Prostate gland (tissue), 2 donors: ENCODE results near the gene STARD5. TPM values are rescaled to one million over a fixed set of nuclear protein-coding genes. Genes with fewer than 3 reads are reported as not detected.

Experiments used
- DNase-seq: peaks from one replicate; pipeline ENCODE4 v3.0.0-alpha.2; 2019; ENCODE audit warnings: low spot score
- H3K27ac ChIP-seq, 2 donors: fragments of 200-600 bp; sonication (generic); 2 replicates each; pipeline ENCODE4 v1.5.1; 2017 to 2019
- H3K27me3 ChIP-seq: fragments of 200-600 bp; sonication (generic); replicated peaks from 2 replicates; pipeline ENCODE4 v1.5.1; 2019; ENCODE audit not compliant: insufficient read depth
- H3K36me3 ChIP-seq, 2 donors: fragments of 200-600 bp; sonication (generic); 1 replicate in 1 of 2; 2 replicates in 1 of 2; pipeline versions ENCODE4 v1.5.1 to v1.8.1; 2017 to 2019
- H3K4me1 ChIP-seq: fragments of 200-600 bp; sonication (generic); replicated peaks from 2 replicates; pipeline ENCODE4 v1.5.1; 2019
- H3K4me3 ChIP-seq, 2 donors: fragments of 200-600 bp; sonication (generic); 2 replicates each; pipeline ENCODE4 v1.5.1; 2017 to 2019
- H3K9me3 ChIP-seq: fragments of 200-600 bp; sonication (generic); 2 replicates; pipeline ENCODE4 v1.5.1; 2017
- CTCF ChIP-seq, 4 experiments: fragments of 200-600 bp in 2 of 4; fragments of 450-650 bp in 2 of 4; sonication (generic) in 2 of 4; IDR thresholded peaks; 1 replicate in 3 of 4; 2 replicates in 1 of 4; pipeline ENCODE4 v1.5.1; 2016 to 2019; ENCODE audit warnings: antibody characterized with exemption in 4 of 4, mild to moderate bottlenecking in 2 of 4, moderate library complexity in 2 of 4
- POLR2A ChIP-seq: fragments of 450-650 bp; IDR thresholded peaks from one replicate; pipeline ENCODE4 v1.6.1; 2016; ENCODE audit warnings: antibody characterized with exemption, mild to moderate bottlenecking
- POLR2AphosphoS5 ChIP-seq: sonication (generic); formaldehyde crosslinking; IDR thresholded peaks from one replicate; pipeline ENCODE4 v1.6.1; 2017; ENCODE audit warnings: antibody characterized with exemption
- WGBS: methylation state at CpG from one replicate; pipeline ENCODE4 v1.1.5; 2018; 5-methylcytosine and 5-hydroxymethylcytosine counted together
- intact Hi-C: fragments of 100-400 bp; cut with DNase I; formaldehyde crosslinking; loops from one replicate; pipeline ENCODE4 v1.14.2; 2022
- total RNA-seq, 2 donors: library from RNA; depleted of rRNA; stranded (reverse); fragments of >200 nt; gene quantifications; one replicate each; pipeline ENCODE4 v1.1.0, GENCODE V29; 2016

The STARD5 gene
- total RNA-seq, 2 donors from 2014 or later, result 19.6 to 23.2 TPM

GRCh38 chr15:81326466-81327212 is 2.7 kb upstream of the STARD5 start:
- no peak overlapping the region for H3K27ac ChIP-seq
- H3K27me3 ChIP-seq, result no peaks in the 10 kb centered on the region
- no peak for DNase-seq

DNA sequence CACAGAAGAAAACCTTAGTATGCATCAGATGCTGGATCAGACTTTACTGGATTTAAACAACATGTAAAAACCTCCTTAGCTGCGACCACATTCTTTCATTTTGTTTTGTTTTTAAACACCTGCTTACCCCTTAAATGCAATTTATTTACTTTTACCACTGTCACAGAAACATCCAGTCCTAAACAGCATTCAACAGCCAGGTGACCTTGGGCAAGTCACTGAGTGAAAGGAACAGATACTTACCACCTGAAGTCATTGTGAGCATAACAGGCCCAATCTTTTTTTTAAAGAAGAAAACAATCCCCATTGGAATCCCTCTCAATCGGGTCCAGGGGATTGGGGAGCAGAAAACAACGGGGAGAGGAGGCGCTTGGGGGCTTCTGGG is 390 bp downstream of the STARD5 start:
- intact Hi-C loops, result no loop called here
- WGBS, result 15% methylated on average over 4 of the region's 4 CpGs
- Histone ChIP-seq H3K4me1 (no peaks in the 10 kb centered on the region), H3K36me3 (no peaks in the 10 kb centered on the region), H3K9me3 (no peaks in the 10 kb centered on the region), H3K27ac (peak overlapping the region; percentile 61 to 78), H3K27me3 (no peaks in the 10 kb centered on the region), H3K4me3 (peak overlapping the region; percentile 54 to 60)
- TF ChIP-seq POLR2AphosphoS5 (no peak), POLR2A (no peak), CTCF (IDR thresholded peaks at IDR 0.05) (no peak)
- DNase-seq, result no peak

More at GRCh38 chr15:81326466-81327212, 2.7 kb upstream of the STARD5 start:
- Histone ChIP-seq H3K4me3 (no peak overlapping the region), H3K36me3 (no peaks in the 10 kb centered on the region), H3K9me3 (no peaks in the 10 kb centered on the region), H3K4me1 (no peaks in the 10 kb centered on the region)
- TF ChIP-seq POLR2A, result no peak
- intact Hi-C loops, result no loop called here
- WGBS, result 86% methylated on average over 7 of the region's 7 CpGs

GRCh38 chr15:81322676-81323253 is 1.2 kb downstream of the STARD5 start:
- no peak for TF ChIP-seq CTCF (IDR thresholded peaks at IDR 0.05)
- TF ChIP-seq POLR2AphosphoS5, result peak; percentile 21
- TF ChIP-seq POLR2A, result no peak
- Histone ChIP-seq H3K9me3 (no peaks in the 10 kb centered on the region), H3K4me3 (peak overlapping the region; percentile 7 to 19), H3K27me3 (no peaks in the 10 kb centered on the region), H3K27ac (peak overlapping the region; percentile 11 to 21), H3K4me1 (no peaks in the 10 kb centered on the region), H3K36me3 (no peaks in the 10 kb centered on the region)
- DNase-seq, result no peak
- intact Hi-C loops, result no loop called here
- 43% methylated on average over 6 of the region's 6 CpGs for WGBS

DNA sequence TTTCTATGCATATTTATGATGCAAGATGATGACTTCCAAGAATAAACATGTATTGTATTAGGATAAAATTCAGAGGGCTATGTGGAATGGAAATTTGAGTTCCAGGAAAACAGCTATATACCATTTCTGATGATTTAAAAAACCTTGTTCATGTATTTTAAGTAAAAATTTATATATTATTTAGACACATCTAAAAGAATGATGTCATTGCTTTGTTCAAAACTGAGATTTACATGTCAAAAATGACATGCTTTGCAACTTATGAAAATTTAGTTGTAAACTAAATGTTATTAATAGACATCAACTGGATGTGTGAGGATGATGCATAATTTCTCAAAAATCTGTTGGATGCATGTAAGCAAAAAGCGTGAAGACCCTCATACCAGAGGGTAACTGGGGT is 2.3 kb downstream of the STARD5 start:
- TF ChIP-seq POLR2A (no peak), CTCF (IDR thresholded peaks at IDR 0.05) (no peak), POLR2AphosphoS5 (no peak)
- intact Hi-C loops, result no loop called here
- Histone ChIP-seq H3K27me3 (no peaks in the 10 kb centered on the region), H3K4me3 (no peak overlapping the region), H3K36me3 (no peaks in the 10 kb centered on the region), H3K9me3 (no peaks in the 10 kb centered on the region), H3K27ac (no peak overlapping the region), H3K4me1 (no peaks in the 10 kb centered on the region)
- 92% methylated on average over 1 of the region's 1 CpG for WGBS
- no peak for DNase-seq

GRCh38 chr15:81317642-81318017 is 6.3 kb downstream of the STARD5 start:
- intact Hi-C loops, result loop anchor here (10.0 kb wide), 1 partner anchor 727 kb away; the partner anchor contains the start of gene MEX3B
- Histone ChIP-seq H3K36me3 (no peaks in the 10 kb centered on the region), H3K27me3 (no peaks in the 10 kb centered on the region), H3K4me1 (no peaks in the 10 kb centered on the region), H3K9me3 (no peaks in the 10 kb centered on the region), H3K4me3 (no peak overlapping the region), H3K27ac (no peak overlapping the region)
- TF ChIP-seq POLR2AphosphoS5, result no peak
- no peak for TF ChIP-seq CTCF (IDR thresholded peaks at IDR 0.05)
- no peak for TF ChIP-seq POLR2A
- DNase-seq, result no peak
- 92% methylated on average over 6 of the region's 6 CpGs for WGBS
